Measurements from ENCODE around the gene SLC6A6.

The SLC6A6 gene

GRCh38 chr3:14487821-14488220 is 85.4 kb downstream of the SLC6A6 start:
- no peak for TF ChIP-seq CTCF (IDR thresholded peaks at IDR 0.05; ENCODE audit: low read depth, low read length, missing control alignments)
- no peak for DNase-seq (ENCODE audit: extremely low read depth, low read depth)
- no peak overlapping the region for H3K4me3 ChIP-seq (replicated peaks; ENCODE audit: low read depth, low read length)

GRCh38 chr3:14488286-14489041 is 86.1 kb downstream of the SLC6A6 start:
- DNase-seq (ENCODE audit: extremely low read depth, low read depth): no peak
- no peak for TF ChIP-seq CTCF (IDR thresholded peaks at IDR 0.05; ENCODE audit: low read depth, low read length, missing control alignments)
- H3K4me3 ChIP-seq (replicated peaks; ENCODE audit: low read depth, low read length): no peak overlapping the region

- TF ChIP-seq CTCF (IDR thresholded peaks at IDR 0.05; ENCODE audit: low read depth, low read length, missing control alignments): no peak
- no peak for DNase-seq (ENCODE audit: extremely low read depth, low read depth)
- H3K4me3 ChIP-seq (replicated peaks; ENCODE audit: low read depth, low read length): no peak overlapping the region
These were observed 87.2 kb downstream of the SLC6A6 start for GRCh38 chr3:14489641-14490040.

GRCh38 chr3:14490255-14490654 is 87.8 kb downstream of the SLC6A6 start:
- no peak overlapping the region for H3K4me3 ChIP-seq (replicated peaks; ENCODE audit: low read depth, low read length)
- DNase-seq (ENCODE audit: extremely low read depth, low read depth): no peak
- no peak for TF ChIP-seq CTCF (IDR thresholded peaks at IDR 0.05; ENCODE audit: low read depth, low read length, missing control alignments)

DNA sequence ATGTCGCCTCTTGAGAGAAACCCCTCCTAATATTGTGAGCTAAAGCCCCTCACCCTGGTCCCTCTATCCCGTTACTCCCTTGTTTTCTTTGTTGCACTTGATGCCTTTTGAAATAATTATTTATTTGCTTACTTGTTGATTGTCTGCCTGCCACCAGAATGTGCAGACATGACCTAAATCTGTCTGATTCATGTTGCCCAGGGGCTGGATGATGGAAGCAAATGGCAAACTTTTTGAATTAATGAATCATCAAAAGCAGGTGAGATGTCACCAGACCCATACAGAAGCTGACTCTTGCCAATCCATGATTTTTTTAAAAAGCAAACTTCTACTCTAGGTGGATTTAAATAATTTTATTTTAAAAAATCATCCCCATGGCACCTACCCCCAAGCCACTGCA is 88.4 kb downstream of the SLC6A6 start:
- TF ChIP-seq CTCF (IDR thresholded peaks at IDR 0.05; ENCODE audit: low read depth, low read length, missing control alignments): no peak
- DNase-seq (ENCODE audit: extremely low read depth, low read depth): no peak
- H3K4me3 ChIP-seq (replicated peaks; ENCODE audit: low read depth, low read length): no peak overlapping the region

DNA sequence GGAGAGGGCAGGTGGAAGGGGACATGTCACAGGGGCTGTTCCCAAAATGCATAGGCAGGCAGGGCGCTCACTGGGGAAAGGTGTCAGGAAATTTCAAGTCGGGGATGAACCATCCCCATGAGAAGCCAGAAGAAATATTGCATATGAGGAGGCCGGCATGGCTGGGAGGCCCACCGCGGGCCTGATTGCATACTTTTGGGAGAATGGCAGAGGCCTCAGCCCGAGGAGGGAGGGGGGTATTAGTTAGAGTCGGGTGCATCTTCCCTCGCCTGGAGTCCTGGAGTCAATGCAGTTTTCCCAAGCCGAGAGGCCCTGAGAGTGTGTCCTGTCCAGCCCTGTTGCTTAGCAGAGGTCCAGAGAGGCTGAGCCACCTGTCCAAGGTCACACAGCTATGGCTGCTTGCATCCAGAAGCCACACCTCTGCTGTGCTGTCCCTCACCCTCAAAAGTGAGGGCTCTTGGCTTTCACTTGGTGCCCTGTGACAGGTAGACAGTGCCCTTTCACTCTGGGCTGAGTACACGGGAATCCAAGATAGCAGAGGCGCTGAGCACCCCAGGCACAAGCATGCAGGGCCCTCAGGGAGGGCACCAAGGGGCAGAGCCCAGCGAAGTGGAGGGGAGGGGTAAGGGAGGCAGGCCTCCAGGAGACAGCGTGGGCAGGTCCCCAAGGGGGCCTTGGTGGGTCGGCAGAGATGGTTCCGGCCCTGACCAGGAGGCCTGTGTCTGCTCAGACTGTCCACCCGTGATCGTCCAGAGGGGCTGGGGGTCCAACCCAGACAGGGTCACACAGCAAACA is 89.2 kb downstream of the SLC6A6 start:
- TF ChIP-seq CTCF (IDR thresholded peaks at IDR 0.05; ENCODE audit: low read depth, low read length, missing control alignments): no peak
- no peak overlapping the region for H3K4me3 ChIP-seq (replicated peaks; ENCODE audit: low read depth, low read length)

More for the DNA sequence above, 89.2 kb downstream of the SLC6A6 start:
- no peak for DNase-seq (ENCODE audit: extremely low read depth, low read depth)
